Left ventricle myocardium inferior (tissue), 1 donor: Measurements from ENCODE around the gene PTGER3. TPM values are rescaled to one million over a fixed set of nuclear protein-coding genes. Genes with fewer than 3 reads are reported as not detected.

Experiments used
- DNase-seq: peaks from one replicate; pipeline ENCODE4 v3.0.0-alpha.2; 2020
- H3K27ac ChIP-seq: fragments of 200-600 bp; replicated peaks from 2 replicates; pipeline ENCODE4 v1.8.0; 2021
- H3K27me3 ChIP-seq: fragments of 200-600 bp; 2 replicates; pipeline ENCODE4 v1.8.0; 2021; ENCODE audit warnings: low read depth
- H3K36me3 ChIP-seq: fragments of 200-600 bp; 2 replicates; pipeline ENCODE4 v1.8.0; 2021
- H3K4me1 ChIP-seq: fragments of 200-600 bp; 2 replicates; pipeline ENCODE4 v1.8.0; 2021
- H3K4me3 ChIP-seq: fragments of 200-600 bp; 2 replicates; pipeline ENCODE4 v1.8.0; 2021; ENCODE audit warnings: mild to moderate bottlenecking, moderate library complexity
- H3K9me3 ChIP-seq: fragments of 200-600 bp; replicated peaks from 2 replicates; pipeline ENCODE4 v1.8.0; 2021
- CTCF ChIP-seq: fragments of 200-600 bp; IDR thresholded peaks from 2 replicates; pipeline ENCODE4 v1.8.0; 2021; ENCODE audit warnings: antibody characterized with exemption, mild to moderate bottlenecking, borderline replicate concordance
- intact Hi-C: fragments of 100-400 bp; cut with micrococcal nuclease; formaldehyde crosslinking; loops from one replicate; pipeline ENCODE4 v1.11.0; 2022
- total RNA-seq: library from RNA; stranded (reverse); fragmentation: NEBNext Ultra II Directional; extraction: Animal tissue kit (Norgen Biotek cat#: 25700); gene quantifications from one replicate; pipeline ENCODE4 v1.2.1, GENCODE V29; 2021
- donor health status: DM: no; HTN: yes; CAD: no; lungs with severe emphysema.

The PTGER3 gene
- total RNA-seq, 1 donor from 2014 or later: 2.6 TPM

GRCh38 chr1:70979881-70980280 is 67.7 kb downstream of the PTGER3 start:
- no peak for DNase-seq
- Histone ChIP-seq H3K27me3 (no peaks in the 10 kb centered on the region), H3K4me1 (no peaks in the 10 kb centered on the region), H3K4me3 (no peak overlapping the region), H3K36me3 (no peaks in the 10 kb centered on the region), H3K9me3 (no peaks in the 10 kb centered on the region), H3K27ac (no peak overlapping the region)
- no peak for TF ChIP-seq CTCF
- intact Hi-C loops: no loop called here

DNA sequence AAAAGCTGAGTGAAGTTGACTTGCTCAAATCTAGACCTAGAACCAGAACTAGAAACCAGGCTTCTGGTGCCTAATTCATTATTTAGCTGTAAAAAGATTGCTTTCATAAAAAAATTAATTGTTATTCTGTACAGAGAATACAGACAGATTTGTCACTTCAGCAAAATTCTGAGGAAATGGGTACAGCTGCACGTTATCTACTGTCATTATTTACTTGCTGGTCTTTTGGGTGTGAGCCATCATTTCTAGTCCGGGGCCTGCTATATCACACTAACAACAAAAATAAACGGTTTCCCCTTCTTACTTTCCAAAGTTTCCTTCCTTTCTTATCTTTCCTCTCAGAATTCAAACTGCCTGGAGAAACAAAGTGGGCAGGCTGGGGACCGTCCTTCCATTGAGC is 68.3 kb downstream of the PTGER3 start:
- intact Hi-C loops: no loop called here
- Histone ChIP-seq H3K4me1 (no peaks in the 10 kb centered on the region), H3K27me3 (no peaks in the 10 kb centered on the region), H3K27ac (no peak overlapping the region), H3K4me3 (no peak overlapping the region), H3K9me3 (no peaks in the 10 kb centered on the region), H3K36me3 (no peaks in the 10 kb centered on the region)
- no peak for DNase-seq
- TF ChIP-seq CTCF: no peak

DNA sequence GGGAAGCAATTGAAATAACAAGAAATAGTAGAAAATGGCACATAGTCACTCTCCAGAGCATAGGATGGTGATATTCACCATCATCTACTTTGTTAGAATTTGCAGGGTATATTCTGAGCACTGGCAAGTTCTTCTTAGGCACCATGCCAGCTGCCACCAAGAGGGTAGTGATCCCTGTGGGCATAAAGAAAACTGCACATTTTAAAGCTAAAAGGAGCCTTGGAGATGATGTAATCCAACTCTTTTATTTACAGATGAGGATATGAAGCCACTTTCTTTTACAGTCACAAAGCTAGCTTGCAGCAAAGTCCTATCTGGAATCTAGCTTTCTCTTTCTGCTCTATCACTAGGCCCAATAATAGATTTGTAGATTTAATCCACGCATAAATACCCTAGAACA is 69.0 kb downstream of the PTGER3 start:
- H3K27me3 ChIP-seq: no peaks in the 10 kb centered on the region
- intact Hi-C loops: no loop called here
- H3K36me3 ChIP-seq: no peaks in the 10 kb centered on the region
- DNase-seq: no peak
- no peak for TF ChIP-seq CTCF
- no peak overlapping the region for H3K27ac ChIP-seq
- H3K4me3 ChIP-seq: no peak overlapping the region
- no peaks in the 10 kb centered on the region for H3K4me1 ChIP-seq
- H3K9me3 ChIP-seq: no peaks in the 10 kb centered on the region

- TF ChIP-seq CTCF: no peak
- intact Hi-C loops: no loop called here
- DNase-seq: no peak
Measured at GRCh38 chr1:70977575-70977974, 70.0 kb downstream of the PTGER3 start.

DNA sequence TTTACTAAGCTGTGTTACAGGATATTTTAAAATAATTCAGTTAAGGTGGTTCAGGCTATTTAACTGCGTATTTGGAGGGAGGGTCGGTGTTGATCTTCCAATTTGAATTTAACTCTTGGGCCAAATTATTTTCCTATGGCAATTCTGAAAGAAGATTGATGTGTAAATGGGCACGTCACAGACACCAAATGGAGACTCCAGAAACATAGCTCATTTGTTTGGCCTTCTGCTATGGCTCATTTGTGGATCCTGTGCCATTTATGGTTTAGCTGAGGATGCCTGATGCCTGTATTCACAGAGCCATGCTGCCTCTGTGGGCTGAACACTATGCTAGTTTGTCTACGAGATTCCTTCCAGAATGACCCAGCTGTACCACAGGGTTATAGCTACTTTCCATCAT is 70.6 kb downstream of the PTGER3 start:
- no peak overlapping the region for H3K27ac ChIP-seq
- intact Hi-C loops: no loop called here
- no peaks in the 10 kb centered on the region for H3K9me3 ChIP-seq
- no peaks in the 10 kb centered on the region for H3K36me3 ChIP-seq
- no peak for DNase-seq
- H3K4me3 ChIP-seq: no peak overlapping the region
- no peaks in the 10 kb centered on the region for H3K4me1 ChIP-seq
- H3K27me3 ChIP-seq: no peaks in the 10 kb centered on the region
- TF ChIP-seq CTCF: no peak

More at GRCh38 chr1:70977575-70977974, 70.0 kb downstream of the PTGER3 start:
- Histone ChIP-seq H3K27ac (no peak overlapping the region), H3K4me3 (no peak overlapping the region), H3K4me1 (no peaks in the 10 kb centered on the region), H3K9me3 (no peaks in the 10 kb centered on the region), H3K27me3 (no peaks in the 10 kb centered on the region), H3K36me3 (no peaks in the 10 kb centered on the region)

GRCh38 chr1:70973754-70974153 is 73.9 kb downstream of the PTGER3 start:
- TF ChIP-seq CTCF: no peak
- H3K4me3 ChIP-seq: no peak overlapping the region
- no peaks in the 10 kb centered on the region for H3K9me3 ChIP-seq
- no peaks in the 10 kb centered on the region for H3K4me1 ChIP-seq
- intact Hi-C loops: no loop called here
- H3K27me3 ChIP-seq: no peaks in the 10 kb centered on the region
- H3K36me3 ChIP-seq: no peaks in the 10 kb centered on the region
- no peak overlapping the region for H3K27ac ChIP-seq
- DNase-seq: no peak
